Amniotic stem cell (primary cell): ENCODE results near the gene KRTAP12-3.
"Not testable (repeated sequence)": the region's sequence is repeated elsewhere in the genome, so short reads cannot be mapped to it uniquely, and the experiment has no call there.

Source experiments
- DNase-seq: peaks from one replicate; lab custom pipeline; 2025; lab: John Stamatoyannopoulos, UW

KRTAP12-3 gene

GRCh38 chr21:44657635-44658540, at the start of gene KRTAP12-3:
TSS of gene KRTAP12-3 (plus strand) at chr21:44657932. CDS start at chr21:44657980, 48 bp downstream.
- no peak for DNase-seq

GRCh38 chr21:44609193-44609592, 48.5 kb upstream of the KRTAP12-3 start:
- DNase-seq, result no peak

- DNase-seq, result not testable (repeated sequence)
Measured at GRCh38 chr21:44610157-44610843, 47.4 kb upstream of the KRTAP12-3 start.

DNA sequence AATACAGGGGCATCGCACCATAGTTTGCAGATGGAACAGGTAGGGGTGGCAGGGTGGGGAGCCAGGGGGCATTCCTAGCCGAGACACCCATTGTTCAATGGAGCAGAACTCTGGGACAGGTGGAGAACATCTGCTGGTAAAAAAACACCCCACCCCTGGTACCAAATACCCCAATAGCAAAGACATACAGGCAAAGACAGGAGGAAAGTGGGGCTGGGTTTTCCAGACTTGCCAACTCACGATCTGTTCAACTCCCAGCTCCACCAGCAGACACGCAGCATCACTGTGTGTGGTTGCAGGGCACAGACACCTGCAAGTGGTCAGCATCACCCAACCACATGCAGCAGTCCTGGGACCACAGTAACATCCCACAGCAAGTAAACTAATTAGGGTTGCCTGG, 46.2 kb upstream of the KRTAP12-3 start:
- no peak for DNase-seq

GRCh38 chr21:44612029-44612486, 45.7 kb upstream of the KRTAP12-3 start, which contains the start of gene KRTAP10-8:
TSS of gene KRTAP10-8 (plus strand) at chr21:44612079. CDS start at chr21:44612101, 22 bp downstream.
- no peak for DNase-seq

DNA sequence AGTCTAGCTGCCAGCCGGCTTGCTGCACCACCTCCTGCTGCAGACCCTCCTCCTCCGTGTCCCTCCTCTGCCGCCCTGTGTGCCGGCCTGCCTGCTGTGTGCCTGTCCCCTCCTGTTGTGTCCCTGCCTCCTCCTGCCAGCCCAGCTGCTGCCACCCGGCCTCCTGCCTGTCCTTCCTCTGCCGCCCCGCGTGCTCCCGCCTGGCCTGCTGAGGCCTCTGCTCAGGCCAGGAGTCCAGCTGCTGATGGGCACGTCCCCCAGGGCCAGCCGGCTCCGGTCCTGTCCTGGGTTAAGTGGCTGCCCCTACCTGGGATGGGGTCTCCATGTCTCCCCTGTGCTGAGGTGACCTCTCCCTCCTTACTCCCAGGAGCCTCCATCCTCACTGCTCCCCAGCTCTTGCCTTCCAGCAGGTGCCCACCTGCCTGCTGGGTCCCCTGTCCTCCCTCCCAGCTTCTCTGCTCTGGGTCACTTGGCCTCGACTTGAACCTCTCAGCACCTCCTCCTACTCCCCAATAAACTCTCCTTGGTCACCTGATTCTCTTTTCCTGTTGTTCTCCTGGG, 45.0 kb upstream of the KRTAP12-3 start:
- no peak for DNase-seq

GRCh38 chr21:44613386-44614155, 44.2 kb upstream of the KRTAP12-3 start:
- DNase-seq, result no peak

DNA sequence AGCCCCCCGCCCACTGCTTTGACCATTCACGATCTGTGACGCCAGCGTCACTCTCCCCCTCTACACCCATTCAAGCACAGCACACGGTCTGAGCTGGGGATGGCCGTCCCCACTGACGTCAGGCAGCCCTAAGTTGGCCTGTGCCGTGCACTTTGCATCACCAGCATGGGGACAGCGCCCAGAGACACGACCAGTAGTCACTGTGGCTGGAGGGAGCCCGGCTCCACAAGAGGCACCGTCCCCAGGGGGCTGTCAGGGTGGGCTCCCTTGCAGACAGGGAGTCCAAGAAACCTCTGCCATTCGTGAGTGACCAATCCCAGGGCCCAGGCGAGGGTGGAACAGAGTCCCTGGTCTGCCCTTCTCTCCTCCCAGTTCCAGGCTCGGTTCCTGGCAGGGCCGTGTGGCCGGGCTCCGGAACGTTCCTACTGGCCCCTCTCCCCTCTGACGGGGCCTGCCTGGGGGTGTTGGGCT, 43.5 kb upstream of the KRTAP12-3 start:
- no peak for DNase-seq

GRCh38 chr21:44614961-44615391, 42.8 kb upstream of the KRTAP12-3 start:
- no peak for DNase-seq

DNA sequence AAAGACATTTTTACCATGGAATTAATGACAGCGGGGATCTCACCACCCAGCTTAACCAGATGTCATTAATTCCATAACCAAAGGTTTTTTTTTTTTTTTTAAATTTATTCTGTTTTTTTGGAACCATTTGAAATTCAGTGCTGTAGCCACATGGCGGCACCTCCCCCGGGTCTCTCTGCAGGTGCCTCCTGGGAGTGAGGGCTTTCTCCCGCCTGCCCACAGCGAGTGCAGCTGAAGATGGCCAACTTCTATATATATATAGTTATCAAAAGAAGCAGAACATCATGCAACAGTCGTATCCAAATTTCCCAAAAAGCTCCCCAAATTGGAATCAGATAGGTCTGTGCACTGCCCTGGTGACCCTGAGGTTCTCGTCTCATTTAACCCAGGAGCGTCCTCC, 42.3 kb upstream of the KRTAP12-3 start:
- DNase-seq, result no peak

DNA sequence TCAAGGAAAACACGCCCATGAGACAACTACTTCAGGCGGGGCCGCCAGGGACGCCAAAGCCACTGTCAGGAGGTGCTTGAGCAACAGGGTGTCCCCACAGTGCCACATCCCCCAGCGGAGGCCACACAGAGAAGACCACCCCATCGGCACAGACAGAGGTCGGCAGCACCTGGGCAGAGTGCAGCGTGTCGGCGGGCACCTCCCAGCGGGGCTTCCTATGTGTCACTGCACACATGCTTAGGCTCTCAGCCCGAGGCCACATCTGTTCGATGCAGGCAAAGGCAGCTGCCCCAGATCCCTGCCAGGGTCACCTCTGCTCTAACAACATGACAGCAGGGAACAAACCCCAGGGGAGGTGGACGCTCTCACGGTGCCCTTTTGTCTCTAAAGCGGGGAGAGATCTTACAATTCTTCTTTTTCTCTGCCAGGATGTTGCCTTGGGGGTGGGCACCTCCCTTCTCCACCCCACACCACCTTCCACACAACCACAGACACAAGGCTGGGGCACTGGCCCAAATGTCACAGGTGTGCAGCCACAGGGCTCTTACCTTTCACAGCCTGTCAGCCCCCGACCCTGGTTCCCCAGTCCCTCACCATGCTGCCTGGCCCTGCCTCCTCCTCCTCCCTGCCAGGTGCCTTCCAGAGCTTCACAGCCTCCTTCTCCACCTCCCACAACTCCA, 41.7 kb upstream of the KRTAP12-3 start:
- DNase-seq, result no peak

DNA sequence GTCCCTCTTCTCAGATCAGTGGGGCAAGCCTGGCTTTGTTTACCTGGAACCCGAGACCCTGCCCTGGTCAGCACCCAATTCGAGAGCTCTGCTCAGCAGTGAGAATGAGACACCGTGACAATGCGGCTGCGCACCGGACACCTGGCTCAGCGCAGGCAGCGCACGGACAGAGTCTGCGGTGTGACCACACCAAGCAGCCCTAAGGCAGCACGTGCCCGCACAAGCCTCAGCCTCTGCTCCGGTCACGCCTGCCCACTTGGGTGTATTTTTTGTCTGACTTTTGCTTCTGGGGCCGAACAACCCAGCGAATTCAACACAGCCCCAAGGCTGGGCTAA, 41.2 kb upstream of the KRTAP12-3 start:
- DNase-seq, result no peak

DNA sequence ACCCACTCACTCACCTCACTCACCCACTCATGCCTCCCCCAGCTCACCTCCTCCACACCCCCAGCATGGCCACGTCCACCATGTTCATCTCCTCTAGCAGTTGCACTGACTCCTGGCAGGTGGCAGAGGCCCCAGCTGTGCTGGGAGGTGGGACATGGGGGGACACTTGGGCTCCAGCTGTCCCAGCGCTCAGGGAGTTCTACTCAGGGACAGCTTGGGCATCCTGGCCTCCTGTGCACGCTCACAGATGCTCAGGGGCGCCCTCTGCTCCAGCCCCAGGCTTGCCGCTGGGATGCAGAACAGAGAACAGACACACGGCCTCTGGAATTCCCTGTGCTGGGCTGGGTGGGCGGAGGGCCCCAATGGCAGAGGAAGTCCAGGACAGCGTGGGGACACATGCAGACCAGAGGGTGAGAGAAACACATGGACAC, 40.6 kb upstream of the KRTAP12-3 start:
- no peak for DNase-seq

- no peak for DNase-seq
Measured at GRCh38 chr21:44618504-44618903, 39.2 kb upstream of the KRTAP12-3 start.

GRCh38 chr21:44618909-44619308, 38.8 kb upstream of the KRTAP12-3 start:
- no peak for DNase-seq

DNA sequence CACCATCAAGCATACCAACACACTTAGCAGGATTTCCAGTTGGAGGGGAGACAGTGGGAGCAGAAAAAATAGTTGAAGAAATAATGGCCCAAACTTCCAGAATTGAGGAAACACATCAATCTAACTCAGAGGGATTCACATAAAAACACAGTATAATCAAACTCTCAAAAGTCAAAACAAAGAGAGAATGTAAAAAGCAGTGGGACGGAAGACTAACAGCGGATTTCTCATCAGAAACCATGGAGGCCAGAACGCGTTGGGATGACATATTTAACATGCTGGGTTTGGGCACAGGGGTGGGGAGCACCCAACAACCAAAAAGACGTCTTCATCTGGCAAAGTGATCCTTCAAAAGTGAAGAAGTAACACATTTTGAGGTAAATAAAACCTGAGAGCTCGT, 37.8 kb upstream of the KRTAP12-3 start:
- no peak for DNase-seq

GRCh38 chr21:44623575-44623974, 34.2 kb upstream of the KRTAP12-3 start:
- no peak for DNase-seq

- DNase-seq, result no peak
Measured at GRCh38 chr21:44625756-44626155, 32.0 kb upstream of the KRTAP12-3 start.

GRCh38 chr21:44626262-44626661, 31.5 kb upstream of the KRTAP12-3 start:
- DNase-seq, result no peak

GRCh38 chr21:44626673-44627143, 31.0 kb upstream of the KRTAP12-3 start, which contains the start of gene KRTAP10-9:
TSS of gene KRTAP10-9 (plus strand) at chr21:44627093. CDS start at chr21:44627172, 79 bp downstream.
- no peak for DNase-seq
